ENCODE data around the gene DLGAP1. TPM values are rescaled to one million over a fixed set of nuclear protein-coding genes. Genes with fewer than 3 reads are reported as not detected.

DLGAP1 gene
- total and polyA plus RNA-seq, 2 of the 13 experiments (the other 11 are each of a cell fraction or from before 2014, with no cell fraction given), result 0.01 TPM; not detected in 1

DNA sequence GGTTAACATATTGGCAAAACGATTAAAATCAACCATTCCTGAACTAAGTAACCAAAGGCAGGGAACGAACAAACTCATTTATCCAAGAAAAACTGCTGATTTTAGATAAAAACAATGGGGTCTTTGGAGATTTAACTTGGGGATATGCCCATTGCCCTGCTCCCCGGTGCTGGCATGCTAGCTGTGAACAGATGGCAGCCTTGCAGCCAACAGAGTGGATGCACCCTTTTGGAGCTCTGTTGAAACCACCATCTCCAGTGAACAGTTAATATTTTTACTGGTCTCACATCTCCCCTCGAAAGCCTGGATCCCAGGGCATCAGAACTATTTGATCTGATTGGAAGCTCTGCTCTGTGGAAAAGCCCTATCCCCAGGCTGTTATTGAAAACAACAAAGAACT is 702.0 kb downstream of the DLGAP1 start:
- FAIRE-seq, result no peak

More for the DNA sequence above, 702.0 kb downstream of the DLGAP1 start:
- 0% methylated on average over 4 of the region's 4 CpGs for WGBS (ENCODE audit: low lambda C conversion rate)
- intact Hi-C loops (cut with micrococcal nuclease; ENCODE audit: unreplicated experiment) (no loop called here), in situ Hi-C loops (cut with HindIII; ENCODE audit: extremely low pct_ligation_motif_present, low pct_unique_long_range_greater_than_20kb) (no loop called here)
- Histone ChIP-seq H3K9ac (ENCODE audit: insufficient read depth, low read depth, low read length) (no peak overlapping the region), H3K4me1 (ENCODE audit: insufficient read depth, low read length) (no peaks in the 10 kb centered on the region), H3K36me3 (replicated peaks in 1 of 2; ENCODE audit: control insufficient read depth in 1 of 2, insufficient read depth in 2 of 2, low read length in 2 of 2) (no peaks in the 10 kb centered on the region), H2AFZ (ENCODE audit: low read length) (no peak overlapping the region), H3K4me3 (replicated peaks in 1 of 3; ENCODE audit: insufficient read depth in 1 of 3, low read depth in 2 of 3, low read length in 3 of 3) (no peak overlapping the region), H3K9me3 (ENCODE audit: low read length) (no peaks in the 10 kb centered on the region), H3K4me2 (ENCODE audit: low read depth, low read length) (no peak overlapping the region), H3K27me3 (ENCODE audit: control insufficient read depth in 1 of 2, insufficient read depth in 2 of 2, low read length in 2 of 2) (no peaks in the 10 kb centered on the region; a peak in 1 of 5 replicates), H3K79me2 (ENCODE audit: insufficient read depth, low read length) (no peaks in the 10 kb centered on the region), H4K20me1 (ENCODE audit: insufficient read depth, low read length) (no peaks in the 10 kb centered on the region), H3K27ac (ENCODE audit: extremely low read length, insufficient read depth, low read length) (no peak overlapping the region)
- ChIA-PET CTCF (ENCODE audit: low intra/inter-chr PET ratio, low total read pairs) (no interaction called here), POLR2A (no interaction called here)
- TF ChIP-seq, protein P1, sequence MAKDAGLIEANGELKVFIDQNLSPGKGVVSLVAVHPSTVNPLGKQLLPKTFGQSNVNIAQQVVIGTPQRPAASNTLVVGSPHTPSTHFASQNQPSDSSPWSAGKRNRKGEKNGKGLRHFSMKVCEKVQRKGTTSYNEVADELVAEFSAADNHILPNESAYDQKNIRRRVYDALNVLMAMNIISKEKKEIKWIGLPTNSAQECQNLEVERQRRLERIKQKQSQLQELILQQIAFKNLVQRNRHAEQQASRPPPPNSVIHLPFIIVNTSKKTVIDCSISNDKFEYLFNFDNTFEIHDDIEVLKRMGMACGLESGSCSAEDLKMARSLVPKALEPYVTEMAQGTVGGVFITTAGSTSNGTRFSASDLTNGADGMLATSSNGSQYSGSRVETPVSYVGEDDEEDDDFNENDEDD (CRISPR knock-in tag; IDR thresholded peaks at IDR 0.05; ENCODE audit: borderline replicate concordance), result no peak
- TF ChIP-seq, protein P2, sequence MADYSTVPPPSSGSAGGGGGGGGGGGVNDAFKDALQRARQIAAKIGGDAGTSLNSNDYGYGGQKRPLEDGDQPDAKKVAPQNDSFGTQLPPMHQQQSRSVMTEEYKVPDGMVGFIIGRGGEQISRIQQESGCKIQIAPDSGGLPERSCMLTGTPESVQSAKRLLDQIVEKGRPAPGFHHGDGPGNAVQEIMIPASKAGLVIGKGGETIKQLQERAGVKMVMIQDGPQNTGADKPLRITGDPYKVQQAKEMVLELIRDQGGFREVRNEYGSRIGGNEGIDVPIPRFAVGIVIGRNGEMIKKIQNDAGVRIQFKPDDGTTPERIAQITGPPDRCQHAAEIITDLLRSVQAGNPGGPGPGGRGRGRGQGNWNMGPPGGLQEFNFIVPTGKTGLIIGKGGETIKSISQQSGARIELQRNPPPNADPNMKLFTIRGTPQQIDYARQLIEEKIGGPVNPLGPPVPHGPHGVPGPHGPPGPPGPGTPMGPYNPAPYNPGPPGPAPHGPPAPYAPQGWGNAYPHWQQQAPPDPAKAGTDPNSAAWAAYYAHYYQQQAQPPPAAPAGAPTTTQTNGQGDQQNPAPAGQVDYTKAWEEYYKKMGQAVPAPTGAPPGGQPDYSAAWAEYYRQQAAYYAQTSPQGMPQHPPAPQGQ (CRISPR knock-in tag; IDR thresholded peaks at IDR 0.05; ENCODE audit: borderline replicate concordance), result no peak
- TF ChIP-seq REL (CRISPR knock-in tag; conservative IDR thresholded peaks at IDR 0.05), result no peak
- TF ChIP-seq, protein P3, sequence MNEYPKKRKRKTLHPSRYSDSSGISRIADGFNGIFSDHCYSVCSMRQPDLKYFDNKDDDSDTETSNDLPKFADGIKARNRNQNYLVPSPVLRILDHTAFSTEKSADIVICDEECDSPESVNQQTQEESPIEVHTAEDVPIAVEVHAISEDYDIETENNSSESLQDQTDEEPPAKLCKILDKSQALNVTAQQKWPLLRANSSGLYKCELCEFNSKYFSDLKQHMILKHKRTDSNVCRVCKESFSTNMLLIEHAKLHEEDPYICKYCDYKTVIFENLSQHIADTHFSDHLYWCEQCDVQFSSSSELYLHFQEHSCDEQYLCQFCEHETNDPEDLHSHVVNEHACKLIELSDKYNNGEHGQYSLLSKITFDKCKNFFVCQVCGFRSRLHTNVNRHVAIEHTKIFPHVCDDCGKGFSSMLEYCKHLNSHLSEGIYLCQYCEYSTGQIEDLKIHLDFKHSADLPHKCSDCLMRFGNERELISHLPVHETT (CRISPR knock-in tag; conservative IDR thresholded peaks at IDR 0.05), result no peak
- ATAC-seq (no peak), DNase-seq (ENCODE audit: low spot score) (no peak)
- no TSS peak for BruUV-seq (replicated peaks)

Measured in HepG2 (cell line).